HG02973 (cell line): ENCODE measurements around the gene ZFAND4.
"Not testable (repeated sequence)": the region's sequence is repeated elsewhere in the genome, so short reads cannot be mapped to it uniquely, and the experiment has no call there.

Experiments used
- ATAC-seq: cut with Tn5 transposase; IDR thresholded peaks from one replicate; pipeline ENCODE4 v1.9.1; 2021; ENCODE audit warnings: moderate library complexity; ENCODE audit not compliant: unreplicated experiment

Gene ZFAND4

GRCh38 chr10:45672181-45673073 is at the start of gene ZFAND4:
TSS of gene ZFAND4 (minus strand) at chr10:45672772. CDS start at chr10:45663725, 9,047 bp downstream.
- peak; percentile 97 for ATAC-seq

GRCh38 chr10:45721503-45721902 is 48.9 kb upstream of the ZFAND4 start:
- not testable (repeated sequence) for ATAC-seq

GRCh38 chr10:45717642-45718041 is 45.1 kb upstream of the ZFAND4 start:
- ATAC-seq, result not testable (repeated sequence)

- not testable (repeated sequence) for ATAC-seq
These were observed 44.5 kb upstream of the ZFAND4 start for GRCh38 chr10:45717053-45717452.

GRCh38 chr10:45711223-45711622 is 38.7 kb upstream of the ZFAND4 start:
- ATAC-seq, result not testable (repeated sequence)

GRCh38 chr10:45710200-45710796 is 37.7 kb upstream of the ZFAND4 start:
- peak; percentile 68 for ATAC-seq

GRCh38 chr10:45678467-45678866 is 5.9 kb upstream of the ZFAND4 start:
- ATAC-seq, result not testable (repeated sequence)

GRCh38 chr10:45675388-45675787 is 2.8 kb upstream of the ZFAND4 start:
- no peak for ATAC-seq

GRCh38 chr10:45673074-45673648 is 589 bp upstream of the ZFAND4 start:
- no peak for ATAC-seq

- not testable (repeated sequence) for ATAC-seq
These were observed 1.3 kb downstream of the ZFAND4 start for GRCh38 chr10:45671300-45671699.

GRCh38 chr10:45669897-45670296 is 2.7 kb downstream of the ZFAND4 start:
- ATAC-seq, result not testable (repeated sequence)

- ATAC-seq, result no peak
These were observed 11.6 kb downstream of the ZFAND4 start for GRCh38 chr10:45660876-45661411.

GRCh38 chr10:45657033-45657926 is 15.3 kb downstream of the ZFAND4 start:
- no peak for ATAC-seq

- no peak for ATAC-seq
These were observed 17.4 kb downstream of the ZFAND4 start for GRCh38 chr10:45655219-45655618.

- ATAC-seq, result not testable (repeated sequence)
These were observed 17.8 kb downstream of the ZFAND4 start for GRCh38 chr10:45654753-45655141.

- no peak for ATAC-seq
These were observed 19.1 kb downstream of the ZFAND4 start for GRCh38 chr10:45653454-45653853.

GRCh38 chr10:45652511-45652910 is 20.1 kb downstream of the ZFAND4 start:
- no peak for ATAC-seq

- no peak for ATAC-seq
These were observed 23.3 kb downstream of the ZFAND4 start for GRCh38 chr10:45649296-45649695.

GRCh38 chr10:45647118-45647517 is 25.5 kb downstream of the ZFAND4 start:
- ATAC-seq, result no peak

- ATAC-seq, result no peak
These were observed 26.1 kb downstream of the ZFAND4 start for GRCh38 chr10:45646384-45647050.
